Type B pancreatic cell (in vitro differentiated cells): ENCODE results near the gene SULT1C3. TPM values are rescaled to one million over a fixed set of nuclear protein-coding genes. Genes with fewer than 3 reads are reported as not detected.
"Not testable (repeated sequence)": the region's sequence is repeated elsewhere in the genome, so short reads cannot be mapped to it uniquely, and the experiment has no call there.

Experiments used
- DNase-seq: peaks from one replicate; pipeline ENCODE4 v3.0.0; 2021; ENCODE audit warnings: mixed read lengths; ENCODE audit not compliant: unreplicated experiment; ENCODE audit errors: extremely low spot score
- H3K27ac Mint-ChIP-seq: 2 replicates; pipeline ENCODE4 v1.8.0; 2021; ENCODE audit warnings: mild to moderate bottlenecking, mixed read lengths
- H3K27me3 Mint-ChIP-seq: 2 replicates; pipeline ENCODE4 v1.8.0; 2021; ENCODE audit warnings: mixed read lengths
- H3K36me3 Mint-ChIP-seq: 2 replicates; pipeline ENCODE4 v1.8.0; 2021; ENCODE audit warnings: mixed read lengths
- H3K4me1 Mint-ChIP-seq: one replicate; pipeline ENCODE4 v1.8.0; 2021; ENCODE audit warnings: mixed read lengths; ENCODE audit not compliant: unreplicated experiment
- H3K4me3 Mint-ChIP-seq: 2 replicates; pipeline ENCODE4 v1.8.0; 2021; ENCODE audit warnings: mild to moderate bottlenecking, mixed read lengths
- H3K9me3 Mint-ChIP-seq: 2 replicates; pipeline ENCODE4 v1.8.0; 2021; ENCODE audit warnings: mixed read lengths
- total RNA-seq: library from RNA; stranded (reverse); gene quantifications from 2 replicates; pipeline ENCODE4 v1.2.1, GENCODE V29; 2021; ENCODE audit warnings: low replicate concordance
- TF ChIP-seq, protein P1 (sequence below): fragments of 200-600 bp; sonication (generic); conservative IDR thresholded peaks from 2 replicates; pipeline ENCODE4 v1.5.0; 2021; ENCODE audit warnings: antibody characterized with exemption, mild to moderate bottlenecking

Gene SULT1C3
- total RNA-seq, 1 donor from 2014 or later = not detected

DNA sequence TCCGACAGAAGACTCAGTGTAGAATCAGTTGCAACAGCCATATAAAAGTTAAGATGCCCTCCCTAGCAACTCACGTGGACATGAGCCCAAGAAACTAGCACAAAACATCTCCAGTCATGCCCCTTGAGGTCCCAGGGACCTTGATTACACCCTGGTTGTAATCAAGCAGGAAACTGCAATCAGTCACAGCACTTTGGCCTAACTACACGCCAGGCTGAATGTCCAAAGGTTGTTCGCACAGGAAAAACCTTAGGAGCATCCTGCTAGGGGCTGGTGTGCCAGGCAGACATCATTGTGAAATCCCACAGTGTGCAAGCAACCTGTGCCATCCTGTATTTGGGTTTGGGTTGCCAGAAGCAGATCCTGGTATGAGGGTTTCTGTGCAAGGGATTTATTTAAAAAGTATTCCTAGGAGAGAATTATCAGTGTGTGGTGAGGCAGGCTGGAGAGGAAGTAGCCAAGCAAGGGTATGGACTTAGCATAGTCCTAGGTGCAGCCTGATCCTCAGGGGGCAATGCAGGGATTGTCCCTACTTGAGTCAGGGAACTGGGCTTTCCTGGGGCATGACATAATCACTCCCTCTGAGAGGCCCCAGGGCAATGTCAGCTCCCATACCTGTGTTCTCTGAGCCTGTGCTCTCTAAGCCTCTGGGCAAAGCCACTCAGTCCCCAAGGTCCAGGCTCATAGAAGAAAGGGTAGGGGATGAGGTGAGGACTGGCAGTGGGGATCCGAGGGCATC lies 31.2 kb downstream of the SULT1C3 start:
- Mint-ChIP-seq H3K9me3 (no peaks in the 10 kb centered on the region), H3K4me1 (peaks cover 7% of the 10 kb centered on the region), H3K4me3 (no peak overlapping the region), H3K27me3 (no peaks in the 10 kb centered on the region), H3K27ac (no peak overlapping the region), H3K36me3 (no peaks in the 10 kb centered on the region)
- TF ChIP-seq, protein P1, sequence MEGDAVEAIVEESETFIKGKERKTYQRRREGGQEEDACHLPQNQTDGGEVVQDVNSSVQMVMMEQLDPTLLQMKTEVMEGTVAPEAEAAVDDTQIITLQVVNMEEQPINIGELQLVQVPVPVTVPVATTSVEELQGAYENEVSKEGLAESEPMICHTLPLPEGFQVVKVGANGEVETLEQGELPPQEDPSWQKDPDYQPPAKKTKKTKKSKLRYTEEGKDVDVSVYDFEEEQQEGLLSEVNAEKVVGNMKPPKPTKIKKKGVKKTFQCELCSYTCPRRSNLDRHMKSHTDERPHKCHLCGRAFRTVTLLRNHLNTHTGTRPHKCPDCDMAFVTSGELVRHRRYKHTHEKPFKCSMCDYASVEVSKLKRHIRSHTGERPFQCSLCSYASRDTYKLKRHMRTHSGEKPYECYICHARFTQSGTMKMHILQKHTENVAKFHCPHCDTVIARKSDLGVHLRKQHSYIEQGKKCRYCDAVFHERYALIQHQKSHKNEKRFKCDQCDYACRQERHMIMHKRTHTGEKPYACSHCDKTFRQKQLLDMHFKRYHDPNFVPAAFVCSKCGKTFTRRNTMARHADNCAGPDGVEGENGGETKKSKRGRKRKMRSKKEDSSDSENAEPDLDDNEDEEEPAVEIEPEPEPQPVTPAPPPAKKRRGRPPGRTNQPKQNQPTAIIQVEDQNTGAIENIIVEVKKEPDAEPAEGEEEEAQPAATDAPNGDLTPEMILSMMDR = no peak
- no peak for DNase-seq

DNA sequence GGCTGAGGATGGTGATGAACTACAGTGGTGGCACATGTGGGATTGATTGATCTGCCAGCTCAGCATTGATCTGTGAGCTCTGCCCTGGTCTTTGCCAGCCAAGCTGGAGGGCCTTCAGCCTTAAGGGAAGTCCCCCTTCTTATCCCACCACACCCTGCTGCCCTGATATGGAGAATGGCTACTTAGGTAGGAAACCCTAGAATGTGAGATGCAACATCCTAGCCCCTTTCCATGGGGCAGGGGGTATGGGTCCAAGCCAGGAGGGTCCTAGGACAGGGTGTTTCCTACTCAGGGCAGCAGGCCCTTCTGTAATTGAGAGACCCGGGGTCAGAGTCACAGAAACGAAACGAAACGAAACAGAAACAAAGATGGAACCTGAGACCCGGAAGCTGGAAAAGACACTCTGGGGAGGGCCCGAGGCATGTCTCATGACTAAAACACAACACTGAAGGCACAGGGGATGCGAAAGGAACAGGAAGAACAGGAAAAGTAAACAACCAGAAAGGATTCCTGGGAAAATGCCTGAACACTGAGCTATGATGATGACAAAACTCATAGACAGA lies 32.0 kb downstream of the SULT1C3 start:
- peaks cover 2% of the 10 kb centered on the region for H3K4me1 Mint-ChIP-seq
- DNase-seq = no peak
- no peaks in the 10 kb centered on the region for H3K36me3 Mint-ChIP-seq
- H3K27ac Mint-ChIP-seq = peak overlapping the region; percentile 26
- no peak overlapping the region for H3K4me3 Mint-ChIP-seq
- TF ChIP-seq, protein P1 = no peak
- no peaks in the 10 kb centered on the region for H3K9me3 Mint-ChIP-seq
- H3K27me3 Mint-ChIP-seq = no peaks in the 10 kb centered on the region

DNA sequence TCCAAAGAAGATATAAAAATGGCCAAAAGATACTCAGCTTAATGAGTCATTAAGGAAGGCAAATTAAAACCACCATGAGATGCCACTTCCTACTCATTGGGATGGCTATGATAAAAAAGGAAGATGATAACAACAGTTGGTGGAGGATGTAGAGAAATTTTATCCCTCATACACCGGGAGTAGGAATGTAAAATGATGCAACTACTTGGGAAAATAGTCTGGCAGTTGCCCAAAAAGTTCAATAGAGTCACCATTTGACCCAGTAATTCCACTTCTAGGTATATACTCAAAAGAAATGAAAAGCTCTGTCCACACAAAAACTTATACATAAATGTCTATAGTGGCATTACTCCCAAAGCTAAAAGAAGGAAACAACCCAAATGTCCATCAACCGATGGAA lies 38.9 kb downstream of the SULT1C3 start:
- no peak overlapping the region for H3K27ac Mint-ChIP-seq
- TF ChIP-seq, protein P1 = no peak
- no peaks in the 10 kb centered on the region for H3K36me3 Mint-ChIP-seq
- no peaks in the 10 kb centered on the region for H3K4me1 Mint-ChIP-seq
- H3K9me3 Mint-ChIP-seq = peaks cover 8% of the 10 kb centered on the region
- no peaks in the 10 kb centered on the region for H3K27me3 Mint-ChIP-seq
- no peak for DNase-seq
- no peak overlapping the region for H3K4me3 Mint-ChIP-seq

DNA sequence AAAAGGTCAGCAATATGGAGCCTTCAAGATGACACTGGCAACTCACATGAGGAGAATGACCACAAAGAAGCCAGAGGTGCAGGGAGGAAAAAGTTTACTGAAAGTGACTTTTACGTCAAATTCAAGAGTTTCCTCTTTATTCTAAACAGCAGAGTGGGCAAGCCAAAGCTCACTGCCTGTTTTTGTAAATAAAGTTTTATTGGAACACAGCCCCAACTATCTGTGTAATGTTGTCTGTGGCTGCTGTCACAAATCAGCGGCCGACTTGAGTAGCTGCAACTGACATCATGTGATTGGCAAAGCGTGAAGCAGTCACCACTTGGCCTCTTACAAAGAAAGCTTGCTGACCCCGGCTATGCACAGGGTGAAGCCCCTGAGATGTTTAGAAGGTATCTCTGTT lies 39.7 kb downstream of the SULT1C3 start:
- no peaks in the 10 kb centered on the region for H3K4me1 Mint-ChIP-seq
- TF ChIP-seq, protein P1 = no peak
- no peaks in the 10 kb centered on the region for H3K27me3 Mint-ChIP-seq
- DNase-seq = no peak
- peaks cover 9% of the 10 kb centered on the region for H3K9me3 Mint-ChIP-seq
- no peak overlapping the region for H3K4me3 Mint-ChIP-seq
- no peak overlapping the region for H3K27ac Mint-ChIP-seq
- H3K36me3 Mint-ChIP-seq = no peaks in the 10 kb centered on the region

DNA sequence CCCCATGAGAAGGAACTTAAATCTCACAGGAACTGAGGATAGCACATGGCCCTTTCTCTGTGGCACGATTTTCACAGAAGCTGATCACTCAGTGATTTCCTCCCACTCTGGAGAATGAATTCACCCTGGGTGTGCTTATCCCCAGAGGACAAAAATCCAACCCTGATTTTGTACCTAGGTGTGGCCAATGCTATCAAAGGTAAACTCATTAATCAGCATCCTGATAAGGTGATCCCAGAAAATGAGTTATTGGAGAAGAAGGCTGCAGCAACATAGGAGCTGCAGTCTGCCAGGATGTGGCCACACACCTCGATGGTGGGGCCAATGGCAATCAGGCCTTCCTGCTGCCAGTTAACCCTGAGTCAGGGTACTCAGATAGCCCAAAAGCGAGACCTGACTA lies 40.7 kb downstream of the SULT1C3 start:
- DNase-seq = no peak
- H3K4me1 Mint-ChIP-seq = no peaks in the 10 kb centered on the region
- TF ChIP-seq, protein P1 = no peak
- no peaks in the 10 kb centered on the region for H3K36me3 Mint-ChIP-seq
- no peak overlapping the region for H3K27ac Mint-ChIP-seq
- no peak overlapping the region for H3K4me3 Mint-ChIP-seq
- H3K9me3 Mint-ChIP-seq = peaks cover 9% of the 10 kb centered on the region
- no peaks in the 10 kb centered on the region for H3K27me3 Mint-ChIP-seq

DNA sequence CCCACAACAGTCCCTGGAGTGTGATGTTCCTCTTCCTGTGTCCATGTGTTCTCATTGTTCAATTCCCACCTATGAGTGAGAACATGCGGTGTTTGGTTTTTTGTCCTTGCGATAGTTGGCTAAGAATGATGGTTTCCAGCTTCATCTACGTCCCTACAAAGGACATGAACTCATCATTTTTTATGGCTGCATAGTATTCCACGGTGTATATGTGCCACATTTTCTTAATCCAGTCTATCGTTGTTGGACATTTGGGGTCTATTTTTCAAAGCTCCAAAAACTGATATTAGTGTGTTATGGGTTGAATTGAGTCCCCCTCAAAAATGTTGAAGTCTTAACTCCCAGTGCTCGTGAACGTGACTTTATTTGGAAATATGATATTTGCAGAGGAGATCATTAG lies 44.8 kb downstream of the SULT1C3 start:
- H3K4me3 Mint-ChIP-seq, H3K9me3 Mint-ChIP-seq: not testable (repeated sequence)

More for the DNA sequence above, 44.8 kb downstream of the SULT1C3 start:
- not testable (repeated sequence) for H3K27ac Mint-ChIP-seq, DNase-seq, H3K27me3 Mint-ChIP-seq, H3K36me3 Mint-ChIP-seq
- peaks cover 18% of the 10 kb centered on the region for H3K4me1 Mint-ChIP-seq
